ENCODE results near the gene B3GALNT2. TPM values are rescaled to one million over a fixed set of nuclear protein-coding genes. Genes with fewer than 3 reads are reported as not detected.
"Not testable (repeated sequence)": the region's sequence is repeated elsewhere in the genome, so short reads cannot be mapped to it uniquely, and the experiment has no call there.

Gene B3GALNT2
- total and polyA plus RNA-seq, 2 donors from 2014 or later: 2.0 to 14.4 TPM

DNA sequence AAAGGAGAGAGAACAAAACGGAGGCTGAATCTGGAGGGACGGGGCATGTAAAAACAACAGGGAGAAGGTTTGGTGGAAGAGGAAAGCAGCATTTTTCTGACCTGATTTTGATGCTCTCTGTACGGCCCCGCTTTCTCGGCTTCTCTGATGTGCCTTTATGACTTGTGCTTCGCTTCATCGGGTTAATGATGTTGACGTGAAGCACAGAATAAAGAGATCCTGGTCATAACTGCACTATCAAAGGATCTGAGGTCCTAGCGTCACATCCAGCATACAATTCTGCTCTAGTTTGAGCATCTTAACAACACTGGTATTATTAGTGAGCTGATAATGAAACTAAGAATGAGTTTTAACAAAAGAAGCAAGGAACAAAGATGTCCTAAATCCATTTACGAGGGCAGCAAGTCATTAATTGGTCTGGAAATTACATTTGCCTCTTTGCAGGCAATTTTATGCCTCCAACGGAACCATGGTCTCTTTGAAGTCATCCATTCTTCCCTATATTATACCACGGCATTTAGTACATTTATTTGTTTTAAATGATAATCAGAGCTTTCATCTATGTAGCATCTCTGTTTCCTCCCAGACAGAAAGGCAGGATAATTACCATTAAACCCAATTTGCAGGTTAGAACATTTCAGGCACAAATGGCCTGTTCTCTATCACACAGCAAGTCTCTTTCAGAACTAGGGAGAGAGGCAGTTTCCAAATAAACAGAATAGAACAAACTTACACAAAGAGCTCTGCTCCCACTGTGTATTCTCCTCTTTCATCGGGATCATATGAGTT lies 45.3 kb upstream of the B3GALNT2 start:
- Histone ChIP-seq H3K27me3 (ENCODE audit: control insufficient read depth, insufficient read depth, low read length) (no peaks in the 10 kb centered on the region), H3K9me3 (ENCODE audit: control insufficient read depth in 2 of 3, insufficient read depth in 1 of 3, low read length in 3 of 3) (no peaks in the 10 kb centered on the region), H3K4me1 (ENCODE audit: control insufficient read depth in 2 of 3, insufficient read depth in 2 of 3, low read depth in 1 of 3, low read length in 3 of 3) (peaks cover 0 to 2% (median 0%) of the 10 kb centered on the region in 3 donors), H3K27ac (ENCODE audit: low read depth in 2 of 2, low read length in 2 of 2) (no peak overlapping the region), H3K4me3 (ENCODE audit: low read length in 3 of 3) (no peak overlapping the region), H3K36me3 (ENCODE audit: control insufficient read depth in 2 of 3, insufficient read depth in 3 of 3, low read length in 3 of 3) (no peaks in the 10 kb centered on the region), H3K9ac (ENCODE audit: low read length in 3 of 3) (no peak overlapping the region)
- TF ChIP-seq, protein P1, sequence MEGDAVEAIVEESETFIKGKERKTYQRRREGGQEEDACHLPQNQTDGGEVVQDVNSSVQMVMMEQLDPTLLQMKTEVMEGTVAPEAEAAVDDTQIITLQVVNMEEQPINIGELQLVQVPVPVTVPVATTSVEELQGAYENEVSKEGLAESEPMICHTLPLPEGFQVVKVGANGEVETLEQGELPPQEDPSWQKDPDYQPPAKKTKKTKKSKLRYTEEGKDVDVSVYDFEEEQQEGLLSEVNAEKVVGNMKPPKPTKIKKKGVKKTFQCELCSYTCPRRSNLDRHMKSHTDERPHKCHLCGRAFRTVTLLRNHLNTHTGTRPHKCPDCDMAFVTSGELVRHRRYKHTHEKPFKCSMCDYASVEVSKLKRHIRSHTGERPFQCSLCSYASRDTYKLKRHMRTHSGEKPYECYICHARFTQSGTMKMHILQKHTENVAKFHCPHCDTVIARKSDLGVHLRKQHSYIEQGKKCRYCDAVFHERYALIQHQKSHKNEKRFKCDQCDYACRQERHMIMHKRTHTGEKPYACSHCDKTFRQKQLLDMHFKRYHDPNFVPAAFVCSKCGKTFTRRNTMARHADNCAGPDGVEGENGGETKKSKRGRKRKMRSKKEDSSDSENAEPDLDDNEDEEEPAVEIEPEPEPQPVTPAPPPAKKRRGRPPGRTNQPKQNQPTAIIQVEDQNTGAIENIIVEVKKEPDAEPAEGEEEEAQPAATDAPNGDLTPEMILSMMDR (IDR thresholded peaks at IDR 0.05; ENCODE audit: borderline replicate concordance, extremely low read depth, insufficient read depth): no peak
- DNase-seq: peak in 2 of 5 donors; percentile 46 to 51
- FAIRE-seq: no peak
- intact Hi-C loops (cut with DNase I): no loop called here

DNA sequence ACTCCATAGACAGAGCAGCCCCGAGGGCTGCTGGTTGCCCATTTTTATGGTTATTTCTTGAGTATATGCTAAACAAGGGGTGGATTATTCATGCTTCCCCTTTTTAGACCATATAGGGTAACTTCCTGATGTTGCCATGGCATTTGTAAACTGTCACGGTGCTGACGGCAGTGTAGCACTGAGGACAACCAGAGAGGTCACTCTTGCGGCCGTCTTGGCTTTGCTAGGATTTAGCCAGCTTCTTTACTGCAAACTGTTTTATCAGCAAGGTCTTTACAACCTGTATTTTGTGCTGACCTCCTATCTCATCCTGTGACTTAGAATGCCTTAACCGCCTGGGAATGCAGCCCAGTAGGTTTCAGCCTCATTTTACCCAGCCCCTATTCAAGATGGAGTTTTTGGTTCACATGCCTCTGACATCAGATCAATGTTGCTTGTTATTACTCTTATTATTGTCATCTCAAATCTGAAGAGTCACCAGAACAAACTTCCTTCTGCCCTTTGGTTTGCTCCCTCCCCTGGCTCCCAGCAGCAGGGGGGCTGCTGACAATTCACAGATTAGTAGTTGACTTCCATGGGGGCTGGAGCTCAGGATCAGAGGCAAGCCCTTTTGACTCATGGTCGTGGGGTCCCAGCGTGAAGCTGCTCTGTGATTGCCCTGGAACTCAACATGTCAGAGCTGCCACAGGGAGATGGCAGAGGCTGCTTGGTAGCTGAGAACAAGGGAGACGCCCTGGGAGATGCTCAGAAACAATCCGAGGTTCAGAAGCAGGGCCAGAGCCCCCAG lies 42.3 kb upstream of the B3GALNT2 start:
- H3K27ac ChIP-seq (ENCODE audit: low read depth in 2 of 2, low read length in 2 of 2); H3K9ac ChIP-seq (ENCODE audit: low read length in 3 of 3); H3K9me3 ChIP-seq (ENCODE audit: control insufficient read depth in 2 of 3, insufficient read depth in 1 of 3, low read length in 3 of 3); H3K4me1 ChIP-seq (ENCODE audit: control insufficient read depth in 2 of 3, insufficient read depth in 2 of 3, low read depth in 1 of 3, low read length in 3 of 3); H3K4me3 ChIP-seq (ENCODE audit: low read length in 3 of 3); DNase-seq; H3K27me3 ChIP-seq (ENCODE audit: control insufficient read depth, insufficient read depth, low read length); intact Hi-C loops (cut with DNase I); H3K36me3 ChIP-seq (ENCODE audit: control insufficient read depth in 2 of 3, insufficient read depth in 3 of 3, low read length in 3 of 3); FAIRE-seq: not testable (repeated sequence)

DNA sequence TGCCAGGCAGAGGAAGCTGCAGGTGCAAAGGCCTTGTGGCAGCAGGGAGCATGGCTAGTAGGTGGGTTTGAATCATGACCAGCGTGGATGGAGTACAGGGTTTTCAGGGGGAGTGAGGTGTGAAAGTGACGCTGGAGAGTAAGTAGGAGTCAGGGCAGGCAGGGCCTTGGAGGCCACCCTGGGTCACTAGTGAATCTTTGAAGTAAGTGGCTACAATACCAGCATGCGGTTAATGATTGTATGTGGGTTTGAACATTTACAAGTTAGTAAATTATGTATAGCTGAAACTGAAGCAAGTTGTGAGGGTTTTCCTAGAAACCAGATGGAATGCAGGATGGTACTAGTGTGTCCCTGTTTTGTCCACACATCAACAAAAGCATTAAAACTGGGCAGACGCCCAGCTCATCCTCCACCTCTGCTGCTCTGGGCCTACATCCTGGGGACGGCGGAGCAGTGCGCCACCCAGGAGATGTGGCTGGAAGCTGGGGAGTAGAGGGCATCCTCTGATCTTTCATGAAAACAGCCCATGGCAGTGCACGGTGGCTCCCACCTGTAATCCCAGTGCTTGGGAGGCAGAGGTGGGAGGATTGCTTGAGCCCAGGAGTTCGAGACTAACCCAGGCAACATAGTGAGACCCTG lies 41.2 kb upstream of the B3GALNT2 start:
- TF ChIP-seq, protein P1 (IDR thresholded peaks at IDR 0.05; ENCODE audit: borderline replicate concordance, extremely low read depth, insufficient read depth): no peak
- Histone ChIP-seq H3K36me3 (ENCODE audit: control insufficient read depth in 2 of 3, insufficient read depth in 3 of 3, low read length in 3 of 3) (no peaks in the 10 kb centered on the region), H3K27me3 (ENCODE audit: control insufficient read depth, insufficient read depth, low read length) (no peaks in the 10 kb centered on the region), H3K27ac (ENCODE audit: low read depth in 2 of 2, low read length in 2 of 2) (no peak overlapping the region), H3K9me3 (ENCODE audit: control insufficient read depth in 2 of 3, insufficient read depth in 1 of 3, low read length in 3 of 3) (no peaks in the 10 kb centered on the region), H3K4me1 (ENCODE audit: control insufficient read depth in 2 of 3, insufficient read depth in 2 of 3, low read depth in 1 of 3, low read length in 3 of 3) (peaks cover 0 to 2% (median 0%) of the 10 kb centered on the region in 3 donors), H3K9ac (ENCODE audit: low read length in 3 of 3) (no peak overlapping the region), H3K4me3 (ENCODE audit: low read length in 3 of 3) (no peak overlapping the region)
- intact Hi-C loops (cut with DNase I): no loop called here
- DNase-seq (peak in 4 of 5 donors; percentile 26 to 76 (median 62)), FAIRE-seq (no peak)

DNA sequence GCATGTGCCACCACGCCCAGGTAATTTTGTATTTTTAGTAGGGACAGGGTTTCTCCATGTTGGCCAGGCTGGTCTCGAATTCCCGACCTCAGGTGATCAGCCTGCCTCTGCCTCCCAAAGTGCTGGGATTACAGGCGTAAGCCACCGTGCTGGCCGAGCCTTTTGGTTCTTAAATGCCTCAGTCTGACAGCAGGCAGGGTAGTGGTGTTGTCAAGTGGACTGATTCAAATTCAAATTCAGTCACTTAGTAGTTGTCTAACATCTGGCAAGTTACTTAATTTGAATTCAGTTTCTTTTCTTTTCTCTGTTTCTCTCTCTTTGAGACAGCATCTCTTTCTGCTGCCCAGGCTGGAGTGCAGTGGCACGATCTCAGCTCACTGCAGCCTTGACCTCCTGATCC lies 38.6 kb upstream of the B3GALNT2 start:
- H3K27me3 ChIP-seq (ENCODE audit: control insufficient read depth, insufficient read depth, low read length); H3K9me3 ChIP-seq (ENCODE audit: control insufficient read depth in 2 of 3, insufficient read depth in 1 of 3, low read length in 3 of 3); H3K4me3 ChIP-seq (ENCODE audit: low read length in 3 of 3); H3K27ac ChIP-seq (ENCODE audit: low read depth in 2 of 2, low read length in 2 of 2); FAIRE-seq; H3K9ac ChIP-seq (ENCODE audit: low read length in 3 of 3); intact Hi-C loops (cut with DNase I); DNase-seq; H3K36me3 ChIP-seq (ENCODE audit: control insufficient read depth in 2 of 3, insufficient read depth in 3 of 3, low read length in 3 of 3); H3K4me1 ChIP-seq (ENCODE audit: control insufficient read depth in 2 of 3, insufficient read depth in 2 of 3, low read depth in 1 of 3, low read length in 3 of 3): not testable (repeated sequence)

All from kidney (tissue), 14 donors.